WERI-Rb-1 (cell line): ENCODE data around the gene ASCL5.
A peak's percentile ranks its signal among the peaks of the same experiment; 100 is the strongest.

Experiments
- DNase-seq: peaks from one replicate; pipeline ENCODE4 v3.0.0-alpha.2; 2020
- H3K27ac ChIP-seq: fragments of 250-450 bp; sonication (Bioruptor Pico); 2 replicates; pipeline ENCODE4 v1.5.1; 2020; ENCODE audit warnings: mild to moderate bottlenecking, moderate library complexity
- H3K27me3 ChIP-seq: fragments of 250-450 bp; sonication (Bioruptor Pico); 2 replicates; pipeline ENCODE4 v1.5.1; 2021; ENCODE audit warnings: mild to moderate bottlenecking, low read depth, moderate library complexity; ENCODE audit not compliant: insufficient read depth, severe bottlenecking
- H3K36me3 ChIP-seq: fragments of 250-450 bp; sonication (Bioruptor Pico); 2 replicates; pipeline ENCODE4 v1.5.1; 2020; ENCODE audit warnings: mild to moderate bottlenecking, moderate library complexity
- H3K4me3 ChIP-seq: 2 replicates; pipeline ENCODE4 v1.5.1; 2011; ENCODE audit warnings: low read depth, mild to moderate bottlenecking, control low read depth, low read length
- H3K9me3 ChIP-seq: fragments of 250-450 bp; sonication (Bioruptor Pico); 2 replicates; pipeline ENCODE4 v1.5.1; 2021; ENCODE audit warnings: mild to moderate bottlenecking, moderate library complexity; ENCODE audit not compliant: severe bottlenecking
- TF ChIP-seq, protein P1 (sequence below): IDR thresholded peaks from 2 replicates; pipeline ENCODE4 v1.5.1; 2011; ENCODE audit warnings: low read depth, mild to moderate bottlenecking, control low read depth, inconsistent platforms, low read length

The ASCL5 gene

DNA sequence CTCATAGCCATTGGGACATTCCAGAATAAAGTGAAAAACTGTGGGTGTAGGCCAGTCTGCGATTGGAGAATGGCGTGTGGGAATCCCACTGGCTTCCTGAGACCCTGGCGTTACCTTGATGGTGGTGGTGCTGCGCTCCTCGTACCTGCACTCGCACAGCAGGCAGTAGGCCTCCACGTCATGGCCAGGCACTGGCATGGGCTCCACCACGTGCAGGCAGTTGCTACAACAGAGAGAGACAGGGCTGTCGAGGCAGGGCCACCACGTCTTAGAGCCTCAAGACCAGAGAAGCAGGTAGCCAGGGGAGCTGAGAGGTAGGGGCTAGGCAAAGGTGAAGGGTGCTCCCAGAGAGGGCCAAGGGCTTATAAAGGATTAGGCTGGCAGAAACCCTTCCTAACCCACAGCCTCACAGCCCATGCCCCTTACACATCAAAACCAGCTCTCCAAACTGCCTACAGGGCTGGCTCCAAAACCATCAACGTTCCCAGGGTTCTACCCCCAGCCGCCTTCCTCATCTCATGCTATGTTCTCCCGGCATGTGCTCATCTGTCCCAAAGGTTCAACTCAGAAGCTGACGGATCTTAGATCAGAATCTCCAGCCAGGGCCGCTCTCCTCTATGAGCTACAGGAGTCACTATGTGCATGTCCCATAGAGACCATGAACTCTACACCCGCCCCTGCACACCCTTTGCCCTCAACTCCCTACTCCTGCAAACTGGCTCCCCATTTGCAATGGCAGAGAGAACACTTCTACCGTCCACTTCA is 19.8 kb upstream of the ASCL5 start:
- H3K27me3 ChIP-seq, result no peaks in the 10 kb centered on the region
- peaks cover 100% of the 10 kb centered on the region for H3K36me3 ChIP-seq
- H3K27ac ChIP-seq, result peak overlapping the region; percentile 59
- TF ChIP-seq, protein P1, sequence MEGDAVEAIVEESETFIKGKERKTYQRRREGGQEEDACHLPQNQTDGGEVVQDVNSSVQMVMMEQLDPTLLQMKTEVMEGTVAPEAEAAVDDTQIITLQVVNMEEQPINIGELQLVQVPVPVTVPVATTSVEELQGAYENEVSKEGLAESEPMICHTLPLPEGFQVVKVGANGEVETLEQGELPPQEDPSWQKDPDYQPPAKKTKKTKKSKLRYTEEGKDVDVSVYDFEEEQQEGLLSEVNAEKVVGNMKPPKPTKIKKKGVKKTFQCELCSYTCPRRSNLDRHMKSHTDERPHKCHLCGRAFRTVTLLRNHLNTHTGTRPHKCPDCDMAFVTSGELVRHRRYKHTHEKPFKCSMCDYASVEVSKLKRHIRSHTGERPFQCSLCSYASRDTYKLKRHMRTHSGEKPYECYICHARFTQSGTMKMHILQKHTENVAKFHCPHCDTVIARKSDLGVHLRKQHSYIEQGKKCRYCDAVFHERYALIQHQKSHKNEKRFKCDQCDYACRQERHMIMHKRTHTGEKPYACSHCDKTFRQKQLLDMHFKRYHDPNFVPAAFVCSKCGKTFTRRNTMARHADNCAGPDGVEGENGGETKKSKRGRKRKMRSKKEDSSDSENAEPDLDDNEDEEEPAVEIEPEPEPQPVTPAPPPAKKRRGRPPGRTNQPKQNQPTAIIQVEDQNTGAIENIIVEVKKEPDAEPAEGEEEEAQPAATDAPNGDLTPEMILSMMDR, result no peak
- DNase-seq, result peak; percentile 16
- no peak overlapping the region for H3K4me3 ChIP-seq
- H3K9me3 ChIP-seq, result no peaks in the 10 kb centered on the region

DNA sequence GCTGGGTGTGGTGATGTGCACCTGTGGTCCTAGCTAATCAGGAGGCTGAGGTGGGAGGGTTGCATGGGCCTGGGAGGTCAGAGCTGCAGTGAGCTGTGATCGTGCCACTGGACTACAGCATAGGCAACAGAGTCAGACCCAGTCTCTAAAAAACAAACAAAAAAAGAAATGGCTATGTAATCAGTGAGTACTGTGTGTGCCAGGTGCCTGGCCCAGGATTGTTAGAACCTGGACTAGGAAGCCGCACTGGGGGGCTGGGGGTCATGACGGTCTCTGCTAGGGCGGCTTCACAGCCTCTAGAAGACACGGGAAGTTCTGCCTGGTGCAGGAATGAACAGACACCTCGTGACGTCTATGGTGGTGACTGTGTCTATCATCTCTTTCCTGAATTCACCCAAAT is 18.8 kb upstream of the ASCL5 start:
- TF ChIP-seq, protein P1, result no peak
- Histone ChIP-seq H3K27ac (peak overlapping the region; percentile 59), H3K36me3 (peaks cover 100% of the 10 kb centered on the region), H3K9me3 (no peaks in the 10 kb centered on the region), H3K27me3 (no peaks in the 10 kb centered on the region), H3K4me3 (no peak overlapping the region)
- DNase-seq, result peak; percentile 12

DNA sequence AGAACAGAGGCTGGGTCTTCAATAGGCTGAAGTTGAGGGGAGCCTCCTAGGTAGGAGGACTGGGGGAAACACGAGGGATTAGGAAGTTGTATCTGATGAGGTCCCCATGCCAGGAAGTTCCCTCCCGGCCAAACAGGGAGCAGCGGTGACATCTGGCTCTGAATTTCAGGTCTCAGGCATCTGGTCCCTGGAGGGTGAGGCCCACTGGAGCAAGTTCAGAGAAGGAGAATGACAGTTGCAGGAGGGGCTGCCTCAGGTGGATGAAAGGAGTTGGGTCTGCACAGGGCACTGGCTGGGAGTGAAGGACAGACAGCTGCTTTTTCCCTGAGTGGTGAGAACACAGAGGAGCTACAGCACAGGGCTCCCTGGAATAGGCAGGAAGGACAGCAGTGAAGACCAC is 18.1 kb upstream of the ASCL5 start:
- Histone ChIP-seq H3K4me3 (no peak overlapping the region), H3K27me3 (no peaks in the 10 kb centered on the region), H3K36me3 (peaks cover 100% of the 10 kb centered on the region), H3K27ac (peak overlapping the region; percentile 59), H3K9me3 (no peaks in the 10 kb centered on the region)
- peak; percentile 59 for DNase-seq
- TF ChIP-seq, protein P1, result no peak

DNA sequence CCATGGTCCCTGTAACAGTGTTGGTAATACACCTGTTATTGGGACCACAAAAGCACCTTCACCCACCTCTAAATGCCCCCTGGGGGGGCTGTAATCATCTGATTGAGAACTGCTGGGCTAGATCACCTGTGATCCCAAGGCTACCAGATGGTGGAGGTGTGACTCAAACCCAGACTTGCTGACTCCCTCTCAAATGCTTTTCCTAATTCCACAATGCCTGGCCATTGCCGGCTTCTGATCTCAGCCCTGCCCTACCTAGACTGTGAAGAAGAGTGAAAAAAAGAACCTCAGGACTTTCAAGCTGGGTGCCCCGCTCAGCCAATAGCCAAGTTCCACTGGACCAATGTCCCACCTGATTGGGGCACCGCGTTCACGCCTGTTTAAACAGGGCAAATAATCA is 17.7 kb upstream of the ASCL5 start:
- Histone ChIP-seq H3K4me3 (no peak overlapping the region), H3K27ac (peak overlapping the region; percentile 59), H3K36me3 (peaks cover 100% of the 10 kb centered on the region), H3K9me3 (no peaks in the 10 kb centered on the region), H3K27me3 (no peaks in the 10 kb centered on the region)
- TF ChIP-seq, protein P1, result peak; percentile 36; the same call in 1 of the 2 replicates
- DNase-seq, result peak; percentile 78

DNA sequence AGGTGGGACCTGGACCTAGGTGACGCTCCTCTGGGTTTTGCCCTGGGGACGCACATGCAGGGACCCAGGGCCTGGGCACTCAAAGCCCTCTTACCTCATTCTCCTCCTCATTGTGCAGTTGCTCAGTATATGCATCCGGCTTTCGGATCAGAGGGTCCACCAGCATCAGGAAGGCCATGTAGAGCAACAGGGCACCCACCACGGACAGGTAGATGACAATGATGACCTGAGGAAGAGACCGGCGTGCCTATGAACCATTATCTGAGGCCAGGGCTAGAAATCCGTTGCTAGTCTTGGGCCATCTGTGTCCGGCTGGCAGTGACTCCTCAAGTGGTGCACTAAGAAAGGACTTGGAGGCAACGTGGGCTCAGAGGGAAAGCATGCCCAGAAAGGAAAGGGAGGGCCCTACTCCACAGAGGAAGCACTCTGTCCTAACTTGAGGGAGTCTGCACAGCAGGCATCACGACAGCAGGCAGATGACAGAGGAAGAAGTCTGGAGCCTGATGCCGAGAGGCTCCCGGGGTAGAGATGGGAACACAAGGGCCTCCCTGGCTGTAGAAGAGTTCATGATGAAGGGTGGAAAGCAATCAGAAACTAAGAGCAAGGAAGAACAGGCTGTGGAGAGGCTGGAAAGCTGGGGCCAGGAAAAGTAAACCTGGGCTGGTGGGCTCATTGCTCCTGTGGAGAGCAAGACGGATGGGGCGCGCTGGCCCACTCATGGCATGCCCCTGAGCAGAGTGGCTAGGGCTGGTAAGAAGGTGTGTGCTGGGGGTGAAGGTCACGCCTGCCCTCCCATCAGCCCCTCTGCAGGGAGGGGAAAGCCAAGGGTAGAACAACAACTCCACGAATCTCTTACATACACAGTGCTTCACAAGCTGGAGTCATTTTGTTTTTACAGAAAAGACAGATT is 17.0 kb upstream of the ASCL5 start:
- Histone ChIP-seq H3K27ac (peak overlapping the region; percentile 13), H3K9me3 (no peaks in the 10 kb centered on the region), H3K4me3 (no peak overlapping the region), H3K36me3 (peaks cover 100% of the 10 kb centered on the region), H3K27me3 (no peaks in the 10 kb centered on the region)
- DNase-seq, result peak; percentile 19
- TF ChIP-seq, protein P1, result no peak
